Fibroblast of skin of right biceps (primary cell): ENCODE data around the gene ASAP3.
"Not testable (repeated sequence)": the region's sequence is repeated elsewhere in the genome, so short reads cannot be mapped to it uniquely, and the experiment has no call there.

Source experiments
- DNase-seq: peaks from one replicate; pipeline ENCODE4 v3.0.0-alpha.2; 2013

The ASAP3 gene

DNA sequence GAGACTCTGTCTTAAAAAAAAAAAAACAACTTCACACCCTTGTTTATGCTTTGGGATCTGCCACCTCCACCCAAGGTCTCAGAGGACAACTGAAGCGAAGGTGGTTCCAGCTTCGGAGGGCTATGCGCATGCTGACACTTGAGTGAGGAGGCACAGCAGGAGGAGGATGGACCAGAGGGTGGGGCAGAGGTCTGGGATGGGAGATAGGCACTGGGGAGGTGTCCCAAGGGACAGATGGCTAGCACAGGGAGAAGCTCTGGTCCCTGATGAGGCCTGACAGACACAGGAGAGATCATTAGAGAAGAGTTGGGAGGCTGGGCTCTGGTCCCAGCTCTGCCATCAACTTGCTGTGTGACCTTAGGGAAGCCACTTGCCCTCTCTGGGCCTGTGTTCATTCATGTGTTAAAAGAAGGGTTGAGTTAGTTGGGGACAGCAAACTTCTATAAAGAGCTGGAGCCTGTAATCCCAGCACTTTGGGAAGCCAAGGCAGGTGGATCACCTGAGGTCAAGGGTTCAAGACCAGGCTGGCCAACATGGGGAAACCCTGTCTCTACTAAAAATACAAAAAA is 30.2 kb upstream of the ASAP3 start:
- no peak for DNase-seq

DNA sequence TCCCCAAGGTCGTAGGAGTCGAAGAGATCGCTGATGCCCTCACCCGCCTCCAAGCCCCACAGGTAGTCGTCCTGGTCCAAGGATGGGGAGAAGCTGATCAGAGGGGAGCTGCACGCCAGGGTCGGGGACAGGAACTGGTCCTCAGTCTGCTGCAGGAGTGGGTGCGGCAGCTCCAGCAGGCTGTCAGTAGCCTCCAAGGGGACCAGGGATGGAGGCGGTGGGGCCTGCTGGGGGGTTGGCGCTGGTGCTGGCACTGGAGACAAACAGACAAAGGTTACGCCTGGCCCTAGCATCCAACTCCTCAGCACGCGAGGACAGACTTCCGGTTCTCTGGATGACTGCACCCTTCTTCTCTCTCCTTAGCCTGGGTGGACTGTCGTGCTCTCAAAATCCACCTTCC is 25.9 kb upstream of the ASAP3 start:
- DNase-seq: no peak

DNA sequence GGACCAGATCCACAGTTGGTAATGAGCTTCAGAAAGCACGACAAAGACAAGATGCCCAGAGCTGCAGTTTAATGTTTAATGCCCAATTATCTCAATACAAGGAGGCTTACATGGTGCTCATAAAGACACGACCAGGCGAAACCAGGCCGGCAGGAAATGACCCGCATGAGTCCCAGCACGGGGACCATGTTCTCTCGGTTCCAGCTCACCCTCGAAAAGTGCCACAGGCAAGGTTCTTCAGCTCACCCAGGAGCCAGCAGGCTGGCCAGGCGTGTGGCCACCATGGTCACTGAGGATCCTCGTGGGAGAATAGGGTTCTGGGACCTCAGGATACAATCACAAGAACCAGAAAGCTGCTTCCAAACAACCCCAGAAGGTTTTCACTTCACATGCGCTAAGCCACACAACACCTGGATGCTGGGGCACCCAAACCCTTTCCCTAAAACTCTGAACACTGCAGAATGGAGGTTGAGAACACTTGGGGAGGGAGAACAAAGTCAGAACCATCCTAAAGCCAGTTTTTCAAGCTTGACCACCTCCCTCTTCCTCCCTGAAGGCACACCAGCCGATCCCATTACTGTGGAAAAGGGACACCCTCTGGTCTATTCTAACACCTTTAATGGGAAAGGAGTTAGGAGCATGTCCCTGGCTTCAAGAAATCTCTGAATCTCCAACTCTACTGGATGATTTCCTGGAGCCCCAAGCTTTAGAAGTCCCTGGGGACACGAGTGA is 22.6 kb upstream of the ASAP3 start:
- no peak for DNase-seq

DNA sequence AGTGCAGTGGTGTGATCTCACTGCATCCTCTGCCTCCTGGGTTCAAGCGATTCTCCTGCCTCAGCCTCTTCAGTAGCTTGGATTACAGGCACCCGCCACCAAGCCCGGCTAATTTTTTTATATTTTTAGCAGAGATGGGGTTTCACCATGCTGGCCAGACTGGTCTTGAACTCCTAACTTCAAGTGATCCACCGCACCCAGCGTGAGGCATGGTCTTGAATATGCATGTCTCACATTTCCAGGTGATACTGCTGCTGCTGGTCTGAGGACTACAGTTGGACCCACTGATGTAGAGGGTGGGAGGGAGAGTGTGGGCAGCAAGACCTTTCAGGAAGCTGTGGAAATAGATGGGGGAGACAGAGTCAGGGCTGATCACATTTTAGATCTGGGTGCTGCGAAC is 21.9 kb upstream of the ASAP3 start:
- no peak for DNase-seq

DNA sequence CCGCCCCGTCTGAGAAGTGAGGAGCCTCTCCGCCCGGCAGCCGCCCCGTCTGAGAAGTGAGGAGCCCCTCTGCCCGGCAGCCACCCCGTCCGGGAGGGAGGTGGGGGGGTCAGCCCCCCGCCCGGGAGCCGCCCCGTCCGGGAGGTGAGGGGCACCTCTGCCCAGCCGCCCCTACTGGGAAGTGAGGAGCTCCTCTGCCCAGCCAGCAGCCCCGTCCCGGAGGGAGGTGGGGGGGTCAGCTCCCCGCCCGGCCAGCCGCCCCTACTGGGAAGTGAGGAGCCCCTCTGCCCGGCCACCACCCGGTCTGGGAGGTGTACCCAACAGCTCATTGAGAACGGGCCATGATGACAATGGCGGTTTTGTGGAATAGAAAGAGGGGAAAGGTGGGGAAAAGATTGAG is 20.2 kb upstream of the ASAP3 start:
- DNase-seq: not testable (repeated sequence)

DNA sequence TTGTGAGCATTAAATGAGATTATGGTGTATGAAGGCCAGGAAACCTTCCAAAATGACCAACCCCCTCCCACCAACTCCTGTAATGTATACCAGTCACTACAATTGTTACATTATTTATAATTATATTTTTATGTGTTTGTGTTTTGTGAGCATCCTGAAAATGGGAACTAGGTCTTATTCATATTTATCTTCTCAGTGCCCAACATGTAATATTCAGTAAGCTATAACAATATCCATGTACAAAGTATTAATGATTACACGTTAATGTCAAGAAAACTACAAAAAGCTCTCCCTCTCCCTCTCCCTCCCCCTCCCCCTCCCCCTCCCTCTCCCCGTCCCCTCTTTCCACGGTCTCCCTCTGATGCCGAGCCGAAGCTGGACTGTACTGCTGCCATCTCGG is 19.0 kb upstream of the ASAP3 start:
- no peak for DNase-seq

DNA sequence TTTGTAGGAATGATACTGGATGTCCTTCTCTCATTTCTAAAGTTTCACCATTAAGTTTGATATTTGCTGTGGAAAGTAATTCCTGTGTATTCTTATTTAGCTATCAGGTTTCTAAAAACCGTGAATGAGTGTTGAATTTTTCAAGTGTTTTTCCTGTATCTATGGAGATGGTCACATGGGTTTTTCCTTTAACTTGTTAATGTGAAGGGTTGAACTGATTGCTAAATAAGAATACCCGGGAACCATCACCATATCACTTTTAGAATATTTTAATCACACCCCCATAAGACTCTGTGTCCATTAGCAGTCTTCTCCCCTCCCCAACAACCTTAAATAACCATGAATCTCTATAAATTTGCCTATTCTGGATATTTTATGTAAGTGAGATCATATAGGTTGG is 16.5 kb upstream of the ASAP3 start:
- no peak for DNase-seq

DNA sequence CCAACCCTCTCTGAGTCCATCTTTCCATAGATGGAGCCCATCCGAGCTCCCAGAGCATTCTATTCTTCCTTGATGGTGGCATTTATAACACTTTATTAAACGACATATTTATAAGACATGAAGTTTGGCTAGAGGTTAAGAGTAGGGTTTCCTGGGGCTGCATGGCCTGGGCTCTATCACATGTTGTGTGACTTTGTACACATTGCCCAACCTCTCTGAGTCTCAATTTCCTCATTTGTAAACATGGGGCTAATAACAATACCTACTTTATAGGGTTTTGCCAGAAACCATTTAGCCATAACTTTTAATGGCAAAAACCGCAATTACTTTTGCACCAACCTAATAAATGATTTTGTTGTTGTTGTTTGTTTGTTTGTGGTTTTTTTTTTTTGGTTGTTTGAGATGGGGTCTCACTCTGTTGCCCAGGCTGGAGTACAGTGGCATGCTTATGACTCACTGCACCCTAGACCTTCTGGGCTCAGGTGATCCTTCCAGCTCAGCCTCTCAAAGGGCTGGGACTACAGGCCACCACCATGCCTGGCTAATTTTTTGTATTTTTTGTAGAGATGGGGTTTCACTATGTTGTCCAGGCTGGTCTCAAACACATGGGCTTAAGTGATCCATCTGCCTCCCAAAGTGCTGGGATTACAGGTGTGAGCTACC is 13.9 kb upstream of the ASAP3 start:
- DNase-seq: no peak

DNA sequence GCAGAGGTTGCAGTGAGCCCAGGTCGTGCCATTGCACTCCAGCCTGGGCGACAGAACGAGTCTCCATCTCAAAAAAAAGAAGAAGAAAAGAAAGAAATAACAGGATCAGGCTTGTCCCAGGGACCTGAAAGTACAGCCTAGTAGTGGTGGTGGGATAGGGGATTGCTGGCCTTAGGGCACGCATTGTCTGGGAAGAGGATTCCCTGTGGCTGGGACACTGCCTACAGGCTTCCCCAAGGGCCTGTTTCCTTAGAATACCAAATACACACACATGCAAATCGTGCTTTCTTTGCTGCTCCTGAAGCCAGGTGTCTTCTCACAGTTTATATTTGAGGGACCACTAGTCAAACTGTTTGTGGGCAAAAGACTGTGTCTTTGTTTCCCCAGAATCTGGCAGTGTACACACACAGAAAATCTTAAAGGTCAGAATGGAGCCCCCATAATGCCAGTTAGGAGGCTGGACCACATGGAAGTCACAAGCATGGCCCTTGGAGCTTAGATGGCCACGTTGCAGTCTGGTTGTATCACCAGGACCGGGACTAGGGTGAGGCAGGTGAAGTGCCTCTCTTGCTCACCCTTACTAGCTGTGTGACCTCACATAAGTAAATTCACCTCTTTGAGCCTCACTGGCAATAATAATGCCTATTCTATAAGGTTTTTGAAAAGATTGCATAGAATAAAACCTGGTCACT is 12.7 kb upstream of the ASAP3 start:
- DNase-seq: no peak

DNA sequence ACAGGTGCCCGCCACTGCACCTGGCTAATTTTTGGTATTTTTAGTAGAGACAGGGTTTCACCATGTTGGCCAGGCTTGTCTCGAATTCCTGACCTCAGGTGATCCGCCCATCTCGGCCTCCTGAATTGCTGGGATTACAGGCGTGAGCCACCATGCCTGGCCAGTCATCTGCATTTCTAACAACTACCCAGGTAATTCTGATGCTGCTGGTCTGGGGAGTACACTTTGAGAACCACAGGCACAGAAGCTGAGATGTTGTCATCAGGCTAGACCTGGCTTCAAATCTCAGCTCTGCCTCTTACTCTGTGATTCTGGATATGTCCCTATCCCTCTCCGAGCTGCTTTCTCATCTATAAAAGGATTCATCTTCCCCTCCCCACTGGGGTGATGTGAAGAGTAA is 10.9 kb upstream of the ASAP3 start:
- not testable (repeated sequence) for DNase-seq

DNA sequence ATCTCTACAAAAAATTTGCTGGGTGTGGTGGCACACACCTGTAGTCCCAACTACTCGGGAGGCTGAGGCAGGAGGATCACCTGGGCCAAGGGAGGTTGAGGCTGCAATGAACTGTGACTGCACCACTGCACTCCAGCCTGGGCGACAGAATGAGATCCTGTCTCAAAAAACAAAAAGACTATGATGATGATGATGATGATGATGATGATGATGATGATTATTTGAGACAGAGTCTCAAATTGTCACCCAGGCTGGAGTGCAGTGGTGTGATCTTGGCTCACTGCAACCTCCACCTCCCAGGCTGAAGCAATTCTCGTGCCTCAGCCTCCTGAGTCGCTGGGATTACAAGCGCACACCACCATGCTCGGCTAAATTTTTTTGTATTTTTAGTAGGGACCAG is 8.8 kb upstream of the ASAP3 start:
- DNase-seq: not testable (repeated sequence)

DNA sequence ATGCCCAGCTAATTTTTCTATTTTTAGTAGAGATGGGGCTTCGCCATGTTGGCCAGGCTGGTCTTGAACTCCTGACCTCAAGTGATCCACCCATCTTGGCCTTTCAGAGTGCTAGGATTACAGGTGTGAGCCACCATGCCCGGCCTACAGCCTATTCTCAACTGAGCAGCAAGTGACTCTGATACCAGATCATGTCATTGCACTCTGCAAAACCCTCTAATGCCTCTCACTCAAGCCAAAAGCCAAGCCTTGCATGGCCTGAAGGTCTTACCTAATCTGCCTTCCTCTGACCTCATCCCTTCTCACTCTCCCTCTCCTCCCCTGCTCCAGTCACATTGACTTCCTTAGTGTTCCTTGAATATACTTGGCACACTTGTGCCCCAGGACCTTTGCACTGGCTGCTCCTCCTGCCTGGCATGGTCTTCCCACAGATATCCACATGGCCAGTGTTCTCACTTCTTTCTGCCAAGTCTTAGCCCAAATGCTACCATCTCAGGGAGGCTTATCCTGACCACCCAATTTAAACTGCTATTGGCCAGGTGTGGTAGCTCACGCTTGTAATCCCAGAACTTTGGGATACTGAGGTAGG is 8.2 kb upstream of the ASAP3 start:
- DNase-seq: no peak

DNA sequence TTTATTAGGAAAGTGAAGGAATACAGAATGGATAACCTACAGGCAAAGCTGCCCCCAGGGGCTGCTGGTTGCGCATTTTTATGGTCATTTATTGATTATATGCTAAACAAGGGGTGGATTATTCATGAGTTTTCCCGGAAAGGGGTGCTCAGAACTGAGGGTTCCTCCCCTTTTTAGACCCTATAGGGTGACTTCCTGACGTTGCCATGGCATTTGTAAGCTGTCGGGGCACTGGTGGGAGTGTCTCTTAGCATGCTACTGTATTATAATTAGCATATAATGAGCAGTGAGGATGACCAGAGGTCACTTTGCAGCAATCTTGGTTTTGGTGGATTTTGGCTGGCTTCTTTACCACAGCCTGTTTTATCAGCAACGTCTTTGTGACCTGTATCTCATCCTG is 5.9 kb upstream of the ASAP3 start:
- no peak for DNase-seq

DNA sequence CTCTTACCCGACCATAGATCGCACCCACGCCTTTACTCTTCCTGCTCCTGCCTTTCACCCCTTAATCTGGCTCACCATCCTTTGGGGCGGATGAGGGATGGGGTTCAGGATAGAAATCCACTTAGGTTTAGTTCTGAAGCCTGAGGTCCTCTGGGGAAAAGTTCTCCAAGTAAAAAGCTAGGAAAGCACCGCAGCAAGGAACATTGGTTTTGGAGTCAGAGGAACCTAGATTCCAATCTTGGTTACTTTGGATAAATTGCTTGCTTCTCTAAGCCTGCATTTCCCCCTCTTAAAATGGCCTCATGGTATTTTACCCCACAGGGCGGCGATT is 988 bp upstream of the ASAP3 start:
- DNase-seq: no peak

DNA sequence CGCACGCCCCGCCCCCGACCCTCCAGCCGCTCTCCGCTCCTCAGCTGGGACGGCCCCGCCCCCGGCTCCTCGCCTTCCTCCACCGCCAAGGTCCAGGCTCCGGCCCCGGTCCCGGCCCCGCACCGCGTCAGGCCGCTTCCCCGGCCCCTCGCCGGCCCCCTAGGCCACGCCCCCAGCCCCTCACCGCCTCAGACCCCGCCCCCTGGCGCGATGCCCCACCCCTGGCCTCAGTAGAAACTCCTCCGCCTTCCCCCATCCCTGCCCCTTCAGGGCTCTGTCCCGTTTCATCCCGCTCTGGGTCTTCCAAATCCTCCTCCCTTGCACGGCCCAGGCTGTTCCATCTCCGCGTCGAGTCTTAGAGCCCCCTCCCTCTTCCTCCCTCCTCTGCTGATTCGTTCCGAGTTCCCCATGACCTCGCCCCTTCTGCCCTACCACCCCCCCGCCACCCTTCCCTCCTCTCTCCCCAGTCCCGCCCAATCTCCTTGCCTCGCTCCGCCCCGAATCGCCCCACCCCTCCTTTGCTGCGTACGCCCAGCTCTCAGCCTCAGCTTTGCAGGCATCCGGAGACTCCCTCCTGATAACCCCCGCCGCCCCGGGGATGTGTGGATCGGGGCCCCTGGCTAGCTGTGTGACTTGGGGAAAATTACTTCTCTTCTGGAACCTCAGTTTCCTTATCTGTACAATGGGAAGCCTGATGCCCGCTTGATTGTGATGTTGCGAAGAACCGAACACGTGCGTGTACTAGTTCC is 448 bp upstream of the ASAP3 start:
- peak; percentile 94 for DNase-seq

DNA sequence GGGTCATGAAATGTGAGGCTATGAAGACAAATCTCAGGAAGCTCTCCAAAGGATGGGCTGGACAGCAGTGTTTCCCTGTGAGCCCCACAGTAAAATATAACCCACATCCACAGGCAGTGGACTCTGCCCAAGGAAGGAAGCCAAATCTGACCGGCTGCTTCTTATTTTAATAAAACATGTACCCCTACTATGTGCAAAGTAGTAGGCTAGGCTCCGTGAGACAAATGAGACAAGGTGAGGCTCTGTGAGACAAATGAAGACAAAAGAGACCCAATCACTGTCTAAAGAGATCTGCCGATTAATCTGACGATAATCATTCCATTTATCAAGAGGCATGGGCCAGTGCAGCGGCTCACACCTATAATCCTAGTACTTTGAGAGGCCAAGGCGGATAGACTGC is 2.1 kb downstream of the ASAP3 start:
- DNase-seq: no peak

DNA sequence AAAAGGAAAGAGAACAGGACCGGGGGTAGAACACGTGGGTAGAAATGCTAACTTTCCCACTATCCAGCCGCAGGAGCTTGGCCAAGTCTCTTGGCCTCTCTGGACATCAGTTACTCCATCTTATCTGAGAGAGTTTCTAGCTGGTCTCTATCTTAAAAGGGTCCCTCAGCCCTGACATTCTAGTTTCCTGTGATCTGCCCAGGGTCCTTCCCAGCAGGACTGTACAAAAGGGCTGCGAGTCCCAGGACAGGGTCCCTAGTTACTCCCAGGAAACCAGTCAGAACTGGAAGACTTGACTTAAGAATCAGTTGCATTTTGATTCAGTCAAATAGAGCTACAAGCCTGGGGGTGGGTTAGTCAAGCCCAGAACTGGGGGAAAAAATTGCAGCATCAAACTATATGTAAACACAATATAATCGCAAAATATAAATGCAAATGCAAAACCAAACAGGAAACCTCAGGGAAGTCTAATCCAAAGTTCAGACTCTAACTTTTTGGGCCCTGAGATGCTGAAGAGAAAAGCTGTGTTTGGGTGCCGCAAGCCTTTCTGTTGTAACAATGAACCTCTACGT is 2.9 kb downstream of the ASAP3 start:
- DNase-seq: no peak

DNA sequence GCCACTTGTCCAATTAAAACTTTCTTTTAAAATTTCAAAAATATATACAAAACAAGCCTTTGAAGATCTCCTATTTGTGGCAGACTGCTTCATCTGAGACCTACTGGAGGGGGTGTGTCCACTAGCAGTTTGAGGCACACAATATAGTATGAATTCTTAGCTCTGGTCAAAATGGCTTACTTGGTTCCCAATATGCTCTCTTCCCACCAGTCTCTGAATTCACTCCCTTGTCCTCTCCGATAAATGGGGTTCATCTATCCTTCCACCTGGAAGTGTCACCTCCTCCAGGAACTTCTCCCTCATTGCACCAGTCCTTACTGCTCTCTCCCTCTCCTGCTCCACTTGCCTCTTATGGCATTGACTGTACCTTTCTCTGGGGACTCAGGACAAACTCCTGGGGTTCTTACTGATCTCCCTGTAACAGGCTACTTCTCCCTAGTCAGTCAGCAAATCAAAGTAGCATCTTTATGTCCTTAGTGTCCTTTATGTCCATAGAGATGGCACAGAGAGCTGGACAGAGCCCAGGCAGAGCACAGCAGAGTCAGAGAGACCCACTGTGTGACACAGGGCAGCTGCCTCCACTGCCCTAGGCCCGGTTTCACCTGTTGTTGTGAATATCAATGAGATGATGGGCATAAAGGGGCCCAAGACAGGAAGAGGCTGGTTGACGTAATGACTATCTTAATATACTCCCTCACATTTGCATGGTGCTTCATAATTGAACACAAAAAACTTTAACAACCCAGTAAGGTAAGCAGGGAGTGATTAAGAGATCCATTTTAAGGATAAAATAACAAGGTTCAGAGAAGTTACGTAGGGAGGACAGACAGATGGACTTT is 3.6 kb downstream of the ASAP3 start:
- no peak for DNase-seq

DNA sequence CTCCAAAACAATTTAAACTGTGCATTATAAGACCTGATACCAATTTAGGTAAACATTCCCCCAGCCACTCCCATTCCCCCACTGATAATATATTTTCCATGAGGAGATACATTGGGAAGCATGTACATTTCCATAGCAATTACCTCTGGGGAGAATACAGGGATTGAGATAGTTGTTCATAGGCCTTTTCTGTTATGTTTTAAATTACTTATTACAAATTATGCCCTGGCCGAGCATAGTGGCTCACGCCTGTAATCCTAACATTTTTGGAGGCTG is 4.4 kb downstream of the ASAP3 start:
- no peak for DNase-seq

DNA sequence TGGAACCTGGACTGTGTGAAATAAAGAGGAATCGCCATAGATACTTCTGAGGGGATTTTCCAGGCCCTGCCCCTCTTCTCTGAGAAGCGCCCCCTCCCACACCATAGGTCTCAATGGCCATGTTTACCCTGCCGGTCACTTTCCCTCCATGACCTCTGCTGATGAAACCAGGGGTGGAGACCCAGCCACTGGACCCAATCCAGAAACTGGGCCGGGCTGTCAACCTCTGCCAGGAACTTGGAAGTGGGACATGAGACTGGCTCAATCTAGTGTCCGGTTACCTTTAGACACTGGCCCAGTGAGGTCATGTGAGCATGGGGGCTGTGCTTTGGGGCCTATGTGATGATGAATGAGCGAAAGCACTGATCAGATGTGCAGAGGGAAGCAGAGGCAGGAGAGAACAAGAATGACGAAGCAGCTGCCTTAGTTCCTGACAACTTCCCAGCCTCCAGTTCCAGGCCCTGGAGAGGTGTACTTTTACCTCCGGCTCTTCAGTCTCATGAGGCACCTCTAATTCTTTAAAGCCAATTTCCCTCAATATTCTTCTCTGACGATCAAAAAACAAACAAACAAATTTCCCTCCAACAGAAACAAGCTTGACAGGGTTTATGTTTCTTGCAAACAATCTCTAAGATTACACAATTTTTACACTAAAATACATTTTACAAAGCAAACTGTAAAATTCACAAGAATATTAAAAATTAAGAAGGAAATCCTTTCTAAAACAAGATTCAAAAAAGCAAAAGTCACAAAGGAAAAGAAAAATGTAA is 4.9 kb downstream of the ASAP3 start:
- peak; percentile 52 for DNase-seq
